ENCODE data around the gene SPINT2. TPM values are rescaled to one million over a fixed set of nuclear protein-coding genes. Genes with fewer than 3 reads are reported as not detected.

SPINT2 gene
- total RNA-seq, 1 donor from 2014 or later: 28.0 TPM

DNA sequence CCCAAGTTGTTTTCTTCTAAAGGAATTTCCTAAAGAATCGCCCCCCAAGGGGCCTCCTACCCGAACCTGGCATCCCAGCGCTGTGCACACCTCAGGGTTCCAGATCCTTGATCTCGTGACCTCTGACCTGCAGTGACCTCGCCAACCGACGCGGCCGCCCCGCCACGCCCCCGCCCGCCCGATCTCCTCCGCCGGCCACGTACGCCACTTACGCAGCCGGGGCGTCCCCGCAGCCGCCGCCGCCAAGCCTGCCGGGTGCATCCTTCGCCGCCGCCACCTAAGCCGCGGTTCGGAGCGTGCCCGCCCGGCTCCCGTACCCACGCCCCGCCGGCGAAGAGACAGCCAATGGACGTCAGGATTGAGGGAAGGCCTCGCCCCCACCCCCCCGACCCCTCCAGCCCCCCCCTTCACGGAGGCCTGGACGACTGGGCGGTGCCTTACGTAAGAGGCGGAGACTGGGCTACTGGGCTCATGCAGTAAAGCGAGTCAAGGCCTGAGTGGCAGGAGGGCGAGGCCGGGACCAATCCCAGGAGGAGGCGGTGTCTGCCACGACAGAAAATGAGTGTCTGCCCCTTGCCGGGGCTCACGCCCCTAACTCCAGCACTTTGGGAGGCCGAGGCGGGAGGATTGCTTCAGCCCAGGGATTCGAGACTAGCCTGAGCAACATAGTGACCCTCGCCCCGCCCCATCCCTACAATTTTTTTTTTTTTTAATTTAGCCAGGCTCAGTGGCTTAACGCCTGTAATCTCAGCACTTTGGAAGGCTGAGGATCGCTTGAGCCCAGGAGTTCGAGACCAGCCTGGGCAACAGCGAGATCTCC, 51.5 kb downstream of the SPINT2 start, which contains the start of gene YIF1B:
TSS of gene YIF1B (minus strand) at position 291 of the 820 bp plus-strand sequence. CDS start at position 261, 30 bp downstream.
- H3K27ac Mint-ChIP-seq (ENCODE audit: unreplicated experiment): peak within 1 kb of the TSS; percentile 93
- peak within 1 kb of the TSS; percentile 91 for H3K4me3 Mint-ChIP-seq (ENCODE audit: unreplicated experiment)
- TF ChIP-seq, protein P1, sequence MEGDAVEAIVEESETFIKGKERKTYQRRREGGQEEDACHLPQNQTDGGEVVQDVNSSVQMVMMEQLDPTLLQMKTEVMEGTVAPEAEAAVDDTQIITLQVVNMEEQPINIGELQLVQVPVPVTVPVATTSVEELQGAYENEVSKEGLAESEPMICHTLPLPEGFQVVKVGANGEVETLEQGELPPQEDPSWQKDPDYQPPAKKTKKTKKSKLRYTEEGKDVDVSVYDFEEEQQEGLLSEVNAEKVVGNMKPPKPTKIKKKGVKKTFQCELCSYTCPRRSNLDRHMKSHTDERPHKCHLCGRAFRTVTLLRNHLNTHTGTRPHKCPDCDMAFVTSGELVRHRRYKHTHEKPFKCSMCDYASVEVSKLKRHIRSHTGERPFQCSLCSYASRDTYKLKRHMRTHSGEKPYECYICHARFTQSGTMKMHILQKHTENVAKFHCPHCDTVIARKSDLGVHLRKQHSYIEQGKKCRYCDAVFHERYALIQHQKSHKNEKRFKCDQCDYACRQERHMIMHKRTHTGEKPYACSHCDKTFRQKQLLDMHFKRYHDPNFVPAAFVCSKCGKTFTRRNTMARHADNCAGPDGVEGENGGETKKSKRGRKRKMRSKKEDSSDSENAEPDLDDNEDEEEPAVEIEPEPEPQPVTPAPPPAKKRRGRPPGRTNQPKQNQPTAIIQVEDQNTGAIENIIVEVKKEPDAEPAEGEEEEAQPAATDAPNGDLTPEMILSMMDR (IDR thresholded peaks at IDR 0.05): peak; percentile 9
- H3K27me3 Mint-ChIP-seq (ENCODE audit: low read depth): no peaks in the 10 kb centered on the region
- no peak for DNase-seq (ENCODE audit: low spot score)
- no peaks in the 10 kb centered on the region for H3K9me3 Mint-ChIP-seq (ENCODE audit: low read depth)
- H3K4me1 Mint-ChIP-seq (ENCODE audit: low read depth): peaks cover 45% of the 10 kb centered on the region
- H3K36me3 Mint-ChIP-seq (ENCODE audit: low read depth): no peaks in the 10 kb centered on the region

DNA sequence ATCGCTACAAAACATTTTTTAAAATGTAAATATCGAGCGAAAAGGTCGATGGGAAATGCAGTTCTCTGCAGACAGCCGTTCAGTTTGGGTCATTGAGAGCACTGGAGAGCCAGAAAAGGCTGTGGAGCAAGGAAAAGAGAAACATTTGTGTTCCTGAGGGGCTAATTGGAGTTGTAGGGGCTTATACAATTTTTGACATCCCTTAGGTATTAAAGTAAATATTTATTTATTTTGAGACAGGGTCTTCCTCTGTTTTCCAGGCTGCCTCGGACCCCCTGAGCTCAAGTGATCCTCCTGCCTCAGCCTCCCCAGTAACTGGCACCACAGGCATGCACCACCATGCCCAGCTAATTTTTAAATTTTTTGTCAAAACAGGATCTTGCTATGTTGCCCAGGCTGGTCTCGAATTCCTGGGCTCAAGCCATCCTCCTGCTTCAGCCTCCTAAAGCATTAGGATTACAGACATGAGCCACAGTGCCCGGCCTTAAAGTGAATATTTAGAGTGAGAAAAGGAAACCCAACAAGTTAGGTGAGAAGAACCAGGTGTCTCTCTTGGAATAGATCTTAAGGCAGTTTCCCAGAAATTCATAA, 52.2 kb downstream of the SPINT2 start:
- H3K27ac Mint-ChIP-seq (ENCODE audit: unreplicated experiment): peak overlapping the region; percentile 93
- no peak for DNase-seq (ENCODE audit: low spot score)
- TF ChIP-seq, protein P1 (IDR thresholded peaks at IDR 0.05): no peak
- H3K4me1 Mint-ChIP-seq (ENCODE audit: low read depth): peaks cover 52% of the 10 kb centered on the region
- H3K27me3 Mint-ChIP-seq (ENCODE audit: low read depth): no peaks in the 10 kb centered on the region
- peak overlapping the region; percentile 91 for H3K4me3 Mint-ChIP-seq (ENCODE audit: unreplicated experiment)
- H3K36me3 Mint-ChIP-seq (ENCODE audit: low read depth): no peaks in the 10 kb centered on the region
- H3K9me3 Mint-ChIP-seq (ENCODE audit: low read depth): no peaks in the 10 kb centered on the region

DNA sequence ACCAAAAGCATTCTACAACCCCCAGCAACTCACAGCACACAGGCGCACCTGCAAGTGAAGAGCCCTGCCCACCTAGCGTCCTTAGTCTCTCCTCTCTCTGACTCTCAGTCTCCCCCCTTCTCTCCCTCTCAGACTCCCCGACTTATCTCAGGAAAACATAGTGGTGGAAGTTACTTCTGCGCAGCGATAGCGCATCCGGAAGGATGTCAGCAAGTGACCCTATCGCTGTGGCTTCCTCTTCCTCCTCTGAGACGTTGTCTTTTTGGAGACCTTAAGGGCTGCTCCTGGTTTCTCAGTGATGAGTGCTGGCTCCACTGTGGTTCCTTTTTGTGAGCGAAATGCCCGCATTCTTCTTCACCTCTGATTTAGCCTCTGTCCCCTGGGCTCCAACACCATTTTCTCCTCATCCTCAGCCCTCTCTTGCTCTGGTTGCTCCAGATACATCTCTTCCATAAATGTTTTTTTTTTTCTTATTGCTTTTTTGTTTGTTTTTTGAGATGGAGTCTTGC, 52.8 kb downstream of the SPINT2 start:
- Mint-ChIP-seq H3K9me3 (ENCODE audit: low read depth) (no peaks in the 10 kb centered on the region), H3K27me3 (ENCODE audit: low read depth) (no peaks in the 10 kb centered on the region), H3K4me1 (ENCODE audit: low read depth) (peaks cover 58% of the 10 kb centered on the region), H3K4me3 (ENCODE audit: unreplicated experiment) (no peak overlapping the region), H3K27ac (ENCODE audit: unreplicated experiment) (no peak overlapping the region), H3K36me3 (ENCODE audit: low read depth) (peaks cover 2% of the 10 kb centered on the region)
- TF ChIP-seq, protein P1 (IDR thresholded peaks at IDR 0.05): no peak
- no peak for DNase-seq (ENCODE audit: low spot score)

DNA sequence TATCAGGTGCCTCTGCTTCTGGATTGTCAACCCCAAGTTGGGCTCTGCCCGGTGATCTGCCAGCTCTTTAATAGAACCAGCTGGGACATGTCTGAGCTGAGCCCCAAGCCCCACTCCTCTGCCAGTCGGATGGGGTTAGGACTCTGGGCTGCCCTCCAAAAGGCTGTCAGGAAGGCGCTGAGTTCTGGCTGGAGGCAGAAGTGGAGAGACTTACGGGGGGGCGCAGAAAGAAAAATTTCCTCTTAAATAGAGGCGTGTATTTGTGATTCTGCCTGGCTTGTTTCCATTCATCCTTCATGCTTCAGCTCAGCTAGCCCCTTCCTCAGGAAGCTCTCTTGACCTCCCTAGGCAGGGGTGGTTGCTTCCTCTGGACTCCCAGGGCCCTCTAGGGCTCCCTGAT, 54.3 kb downstream of the SPINT2 start:
- Mint-ChIP-seq H3K4me3 (ENCODE audit: unreplicated experiment) (peak overlapping the region; percentile 86), H3K27ac (ENCODE audit: unreplicated experiment) (peak overlapping the region; percentile 69), H3K36me3 (ENCODE audit: low read depth) (peaks cover 3% of the 10 kb centered on the region), H3K4me1 (ENCODE audit: low read depth) (peaks cover 60% of the 10 kb centered on the region), H3K9me3 (ENCODE audit: low read depth) (no peaks in the 10 kb centered on the region), H3K27me3 (ENCODE audit: low read depth) (no peaks in the 10 kb centered on the region)
- TF ChIP-seq, protein P1 (IDR thresholded peaks at IDR 0.05): no peak
- no peak for DNase-seq (ENCODE audit: low spot score)

All from chondrocyte (in vitro differentiated cells).